ENCODE results near the gene SEMA5A. TPM values are rescaled to one million over a fixed set of nuclear protein-coding genes. Genes with fewer than 3 reads are reported as not detected.

SEMA5A gene
- total RNA-seq, 6 experiments from 2014 or later, result 54.2 to 69.7 (median 59.9) TPM

GRCh38 chr5:9538504-9538903, 7.4 kb downstream of the SEMA5A start:
- H3K36me3 Mint-ChIP-seq (ENCODE audit: low read depth), result peaks cover 10% of the 10 kb centered on the region; the same call in 1 of the 2 replicates
- peaks cover 84% of the 10 kb centered on the region for H3K4me1 Mint-ChIP-seq (ENCODE audit: low read depth)
- H3K27me3 Mint-ChIP-seq (ENCODE audit: insufficient read depth), result peaks cover 4% of the 10 kb centered on the region; the same call in 1 of the 2 replicates
- no peaks in the 10 kb centered on the region for H3K9me3 Mint-ChIP-seq
- DNase-seq, result peak; percentile 35
- H3K4me3 Mint-ChIP-seq, result no peak overlapping the region
- no peak for TF ChIP-seq CTCF (IDR thresholded peaks at IDR 0.05)
- peak overlapping the region; percentile 65; the same call in 1 of the 2 replicates for H3K27ac Mint-ChIP-seq

DNA sequence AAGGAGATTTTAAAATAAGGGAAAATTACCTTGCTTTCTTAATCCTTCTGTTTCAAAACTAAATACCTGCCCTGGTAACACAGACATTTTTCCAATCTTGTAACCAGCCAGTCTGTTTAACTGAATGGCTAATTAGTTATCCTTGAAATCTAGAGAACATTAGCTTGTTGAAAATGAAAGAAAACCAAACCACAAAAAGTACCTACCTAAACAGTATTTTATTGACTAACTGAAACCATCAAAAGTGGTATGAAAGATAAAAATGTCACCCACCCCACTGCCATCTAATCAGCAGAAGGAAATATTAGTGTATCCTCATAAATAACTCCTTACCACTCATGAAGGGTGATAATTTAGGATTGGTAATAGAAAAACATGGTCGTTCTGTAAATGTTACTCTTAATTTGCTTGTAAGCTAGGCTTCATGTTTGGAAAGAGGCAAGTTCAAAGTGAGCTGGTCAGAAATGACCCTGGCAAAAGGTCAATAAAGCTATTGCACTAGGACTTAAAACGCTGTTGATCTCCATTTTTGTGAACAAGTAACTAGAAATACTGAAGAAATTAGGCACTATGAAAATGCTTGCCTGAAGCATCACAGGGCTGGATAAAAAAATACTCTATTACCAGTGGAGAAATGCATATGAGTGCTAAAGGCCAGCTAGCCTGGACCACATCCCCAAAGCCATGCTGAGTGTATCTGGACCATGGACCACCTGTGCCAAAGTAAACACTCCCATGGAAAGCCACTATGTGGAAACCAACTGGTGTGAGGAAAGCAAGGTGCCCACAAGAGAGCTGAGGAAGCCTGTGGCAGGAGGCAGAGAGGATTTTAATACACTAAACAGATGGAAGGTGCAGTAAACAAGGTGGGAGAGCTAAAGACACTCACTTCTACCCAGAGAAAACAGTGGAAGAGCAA, 8.4 kb downstream of the SEMA5A start:
- no peaks in the 10 kb centered on the region for H3K9me3 Mint-ChIP-seq
- peak overlapping the region; percentile 17; the same call in 1 of the 2 replicates for H3K27ac Mint-ChIP-seq
- no peak for DNase-seq
- no peak overlapping the region for H3K4me3 Mint-ChIP-seq
- H3K36me3 Mint-ChIP-seq (ENCODE audit: low read depth), result peaks cover 17% of the 10 kb centered on the region
- TF ChIP-seq CTCF (IDR thresholded peaks at IDR 0.05), result no peak
- peaks cover 84% of the 10 kb centered on the region for H3K4me1 Mint-ChIP-seq (ENCODE audit: low read depth)
- peaks cover 4% of the 10 kb centered on the region; the same call in 1 of the 2 replicates for H3K27me3 Mint-ChIP-seq (ENCODE audit: insufficient read depth)

DNA sequence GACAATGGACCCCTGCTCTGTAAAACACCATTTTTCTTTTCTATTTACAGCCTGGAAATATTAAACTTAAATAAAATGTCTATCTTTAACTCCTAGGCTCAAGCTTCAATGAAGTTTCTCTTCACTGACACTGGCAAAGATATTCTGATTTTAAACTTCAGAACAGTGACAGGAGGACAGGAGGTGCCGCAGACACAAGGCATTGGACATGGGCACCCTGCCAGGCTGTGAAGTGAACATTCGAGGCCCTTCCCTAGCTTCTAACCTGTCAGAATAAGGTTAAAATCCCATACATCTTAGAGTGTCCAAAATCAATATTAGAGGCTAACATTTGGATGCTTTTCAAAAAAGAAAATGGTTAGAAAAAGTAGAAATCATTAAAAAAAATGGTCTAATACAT, 9.2 kb downstream of the SEMA5A start:
- Mint-ChIP-seq H3K9me3 (no peaks in the 10 kb centered on the region), H3K27ac (no peak overlapping the region), H3K27me3 (ENCODE audit: insufficient read depth) (peaks cover 4% of the 10 kb centered on the region; the same call in 1 of the 2 replicates), H3K4me1 (ENCODE audit: low read depth) (peaks cover 83% of the 10 kb centered on the region), H3K36me3 (ENCODE audit: low read depth) (peaks cover 20% of the 10 kb centered on the region), H3K4me3 (no peak overlapping the region)
- no peak for DNase-seq
- TF ChIP-seq CTCF (IDR thresholded peaks at IDR 0.05), result no peak

DNA sequence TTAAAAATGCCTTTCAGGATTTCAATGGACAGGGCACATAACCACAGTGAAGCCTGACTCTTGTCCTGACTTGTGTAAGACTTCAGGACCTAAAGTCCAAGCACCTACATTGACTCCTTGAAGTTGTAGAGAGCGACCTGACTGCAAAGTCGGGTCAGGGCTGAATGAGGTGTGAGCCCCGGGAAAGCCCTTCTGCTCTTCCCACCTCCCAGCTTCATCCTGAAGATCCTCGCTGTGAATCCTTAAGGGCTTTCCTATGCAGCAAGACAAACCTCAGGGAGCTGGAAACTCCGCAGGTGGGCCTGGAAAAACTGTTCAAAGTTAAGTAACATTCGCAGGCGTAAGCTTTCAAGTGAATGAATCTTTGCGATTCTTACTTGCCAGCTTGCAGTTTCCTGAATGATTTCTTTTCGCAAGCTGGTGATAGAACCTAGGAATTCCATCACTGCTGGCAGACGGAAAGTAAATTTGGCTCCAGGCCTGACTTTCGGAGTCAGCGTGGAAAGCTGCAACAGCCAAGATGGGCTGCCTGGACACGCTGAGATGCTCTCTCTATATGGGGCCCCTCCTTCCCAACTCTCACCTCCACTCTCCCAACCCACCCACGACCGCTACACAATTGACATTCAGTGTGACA, 10.9 kb downstream of the SEMA5A start:
- DNase-seq, result no peak
- H3K4me3 Mint-ChIP-seq, result no peak overlapping the region
- no peak for TF ChIP-seq CTCF (IDR thresholded peaks at IDR 0.05)
- H3K27ac Mint-ChIP-seq, result peak overlapping the region; percentile 84
- no peaks in the 10 kb centered on the region for H3K9me3 Mint-ChIP-seq
- peaks cover 2% of the 10 kb centered on the region; the same call in 1 of the 2 replicates for H3K27me3 Mint-ChIP-seq (ENCODE audit: insufficient read depth)
- peaks cover 20% of the 10 kb centered on the region for H3K36me3 Mint-ChIP-seq (ENCODE audit: low read depth)
- peaks cover 74% of the 10 kb centered on the region for H3K4me1 Mint-ChIP-seq (ENCODE audit: low read depth)

DNA sequence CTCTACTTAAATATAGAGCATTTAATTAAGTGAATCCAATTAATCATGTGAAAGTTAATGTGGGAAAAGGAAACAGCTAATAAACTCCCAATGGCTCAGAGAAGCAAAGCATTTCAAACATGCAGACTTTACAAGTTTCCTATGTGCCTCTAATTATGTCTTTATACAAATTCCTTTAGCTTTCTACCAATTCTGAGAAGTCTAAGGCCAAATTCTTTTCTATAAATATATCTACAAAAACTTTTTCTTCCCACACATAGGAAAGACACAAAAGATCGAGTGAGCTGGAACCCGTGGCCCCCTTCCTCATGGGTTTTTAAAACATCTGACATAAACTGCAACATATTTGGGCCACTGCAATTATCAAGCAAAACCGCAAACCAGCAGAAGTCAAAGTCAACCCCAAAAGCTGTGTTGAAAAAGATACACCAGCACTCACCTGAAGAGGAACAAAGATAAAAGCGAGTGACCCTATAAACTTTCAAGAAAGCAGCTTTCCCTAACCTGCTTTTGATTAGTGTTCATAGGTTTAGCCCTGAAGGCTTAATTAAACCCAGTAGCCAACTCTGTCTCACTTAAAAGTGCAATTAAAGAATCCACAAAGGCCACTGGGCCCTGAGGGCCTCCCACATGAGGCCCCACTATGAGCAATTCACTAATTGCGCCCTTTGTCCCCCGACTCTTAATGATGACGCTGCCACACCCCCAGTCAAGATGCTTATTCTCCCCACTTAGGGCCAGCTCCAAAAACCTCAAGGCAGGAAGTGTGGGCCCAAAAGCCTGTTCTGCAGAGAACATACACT, 12.1 kb downstream of the SEMA5A start:
- H3K27me3 Mint-ChIP-seq (ENCODE audit: insufficient read depth), result peaks cover 2% of the 10 kb centered on the region; the same call in 1 of the 2 replicates
- H3K36me3 Mint-ChIP-seq (ENCODE audit: low read depth), result peaks cover 20% of the 10 kb centered on the region
- no peak for DNase-seq
- peaks cover 66% of the 10 kb centered on the region for H3K4me1 Mint-ChIP-seq (ENCODE audit: low read depth)
- peak overlapping the region; percentile 70 for H3K4me3 Mint-ChIP-seq
- H3K27ac Mint-ChIP-seq, result peak overlapping the region; percentile 84
- no peaks in the 10 kb centered on the region for H3K9me3 Mint-ChIP-seq
- TF ChIP-seq CTCF (IDR thresholded peaks at IDR 0.05), result no peak

Measured in HFFc6 (cell line).